ENCODE results near the gene TSHR. TPM values are rescaled to one million over a fixed set of nuclear protein-coding genes. Genes with fewer than 3 reads are reported as not detected.

TSHR gene
- total and polyA plus RNA-seq, 2 of the 4 experiments (the other 2 are of a cell fraction): not detected

- no TSS peak for BruUV-seq (replicated peaks)
- Histone ChIP-seq H4K8ac (ENCODE audit: low read depth in 2 of 2, low read length in 2 of 2) (no peak overlapping the region), H2AK9ac (replicated peaks; ENCODE audit: low read depth, low read length, poor library complexity) (no peak overlapping the region), H3K4ac (ENCODE audit: low read depth, low read length) (no peak overlapping the region), H4K5ac (ENCODE audit: low read depth, low read length) (no peak overlapping the region), H3K4me2 (ENCODE audit: low read depth, low read length) (no peak overlapping the region), H3K56ac (ENCODE audit: extremely low read depth, insufficient read depth, low read length) (no peak overlapping the region), H3K27ac (ENCODE audit: insufficient read depth, low read length) (no peak overlapping the region), H2AK5ac (ENCODE audit: low read depth, low read length) (no peak overlapping the region), H2BK20ac (ENCODE audit: low read depth, low read length) (no peak overlapping the region), H3K9me1 (ENCODE audit: insufficient read depth, low read length) (no peaks in the 10 kb centered on the region), H3K18ac (ENCODE audit: low read depth, low read length) (no peak overlapping the region), H4K20me1 (ENCODE audit: insufficient read depth, low read length) (no peaks in the 10 kb centered on the region), H2BK15ac (ENCODE audit: low read depth, low read length) (no peak overlapping the region), H3K9ac (ENCODE audit: low read depth, low read length) (no peak overlapping the region), H3K14ac (replicated peaks; ENCODE audit: low read depth, low read length) (no peak overlapping the region), H3K36me3 (ENCODE audit: control insufficient read depth, insufficient read depth, low read length) (no peaks in the 10 kb centered on the region), H3K4me1 (ENCODE audit: control insufficient read depth, insufficient read depth, low read length) (0 out of 2 replicates have a peak, but pooled peaks cover 4% of the 10 kb centered on the region), H2BK120ac (ENCODE audit: low read depth, low read length) (no peak overlapping the region), H4K91ac (ENCODE audit: insufficient read depth, low read depth, low read length) (no peak overlapping the region), H3K79me1 (ENCODE audit: low read depth in 1 of 2, low read length in 2 of 2) (peaks cover 0 to 6% of the 10 kb centered on the region in 2 experiments; a peak in 1 of 4 replicates), H2BK5ac (ENCODE audit: low read depth, low read length, poor library complexity, severe bottlenecking) (no peak overlapping the region), H3K27me3 (ENCODE audit: control insufficient read depth, insufficient read depth, low read length) (no peaks in the 10 kb centered on the region), H2AFZ (replicated peaks; ENCODE audit: low read length, poor library complexity) (no peak overlapping the region), H3K9me3 (ENCODE audit: control insufficient read depth, insufficient read depth, low read length) (no peaks in the 10 kb centered on the region), H3K23ac (ENCODE audit: low read depth, low read length) (no peak overlapping the region), H3K4me3 (ENCODE audit: insufficient read depth, low read depth, low read length) (no peak overlapping the region)
- dilution Hi-C loops (cut with HindIII; ENCODE audit: low sequenced_read_pairs, unreplicated experiment): no loop called here
- TF ChIP-seq ELK1 (IDR thresholded peaks at IDR 0.05; ENCODE audit: borderline replicate concordance, low read depth, low read length): no peak
- TF ChIP-seq MAFK (IDR thresholded peaks at IDR 0.05; ENCODE audit: low read depth, low read length): no peak
- TF ChIP-seq FOS (IDR thresholded peaks at IDR 0.05; ENCODE audit: low read depth, low read length): no peak
- TF ChIP-seq MAZ (IDR thresholded peaks at IDR 0.05; ENCODE audit: borderline replicate concordance, low read depth, low read length): no peak
- TF ChIP-seq CTCF (conservative IDR thresholded peaks at IDR 0.05; ENCODE audit: low read depth, low read length): no peak
- no peak for TF ChIP-seq POLR2A (IDR thresholded peaks at IDR 0.05; ENCODE audit: low read depth, low read length)
- TF ChIP-seq CEBPB (IDR thresholded peaks at IDR 0.05; ENCODE audit: low read depth, low read length): no peak
- TF ChIP-seq CHD1 (IDR thresholded peaks at IDR 0.05; ENCODE audit: low read depth, low read length): no peak
- no peak for TF ChIP-seq RCOR1 (IDR thresholded peaks at IDR 0.05; ENCODE audit: insufficient replicate concordance, low read length)
- no peak for TF ChIP-seq NFE2L2 (IDR thresholded peaks at IDR 0.05; ENCODE audit: low read depth, low read length)
- no peak for TF ChIP-seq SMC3 (IDR thresholded peaks at IDR 0.05; ENCODE audit: low read depth, low read length)
- no peak for TF ChIP-seq BHLHE40 (IDR thresholded peaks at IDR 0.05; ENCODE audit: low read depth, low read length)
- TF ChIP-seq RFX5 (IDR thresholded peaks at IDR 0.05; ENCODE audit: low read depth, low read length): no peak
- TF ChIP-seq RAD21 (IDR thresholded peaks at IDR 0.05; ENCODE audit: low read length): no peak
- TF ChIP-seq MXI1 (IDR thresholded peaks at IDR 0.05; ENCODE audit: borderline replicate concordance, low read depth, low read length): no peak
- no peak for TF ChIP-seq USF2 (IDR thresholded peaks at IDR 0.05; ENCODE audit: low read depth, low read length)
- in situ Hi-C loops (cut with MboI; ENCODE audit: low sequenced_read_pairs): loop anchor here (10.0 kb wide), 1 partner anchor 171 kb away; no protein-coding TSS in a partner anchor
- no peak for ATAC-seq (ENCODE audit: low read depth)
- POLR2A ChIA-PET (ENCODE audit: unreplicated experiment): no interaction called here
- no peak for DNase-seq
- WGBS, 2 experiments (ENCODE audit: extremely low coverage in 2 of 2, insufficient read length in 1 of 2): no CpG with 5 or more reads among the region's 2 CpGs
- CTCF ChIA-PET: no interaction called here
- intact Hi-C loops (cut with micrococcal nuclease): no loop called here
These were observed 210.7 kb downstream of the TSHR start for GRCh38 chr14:81166121-81166520.
